ENCODE data around the gene EBLN1. TPM values are rescaled to one million over a fixed set of nuclear protein-coding genes. Genes with fewer than 3 reads are reported as not detected.
"Not testable (repeated sequence)": the region's sequence is repeated elsewhere in the genome, so short reads cannot be mapped to it uniquely, and the experiment has no call there.

The EBLN1 gene
- polyA plus RNA-seq, 1 experiment, result not detected

DNA sequence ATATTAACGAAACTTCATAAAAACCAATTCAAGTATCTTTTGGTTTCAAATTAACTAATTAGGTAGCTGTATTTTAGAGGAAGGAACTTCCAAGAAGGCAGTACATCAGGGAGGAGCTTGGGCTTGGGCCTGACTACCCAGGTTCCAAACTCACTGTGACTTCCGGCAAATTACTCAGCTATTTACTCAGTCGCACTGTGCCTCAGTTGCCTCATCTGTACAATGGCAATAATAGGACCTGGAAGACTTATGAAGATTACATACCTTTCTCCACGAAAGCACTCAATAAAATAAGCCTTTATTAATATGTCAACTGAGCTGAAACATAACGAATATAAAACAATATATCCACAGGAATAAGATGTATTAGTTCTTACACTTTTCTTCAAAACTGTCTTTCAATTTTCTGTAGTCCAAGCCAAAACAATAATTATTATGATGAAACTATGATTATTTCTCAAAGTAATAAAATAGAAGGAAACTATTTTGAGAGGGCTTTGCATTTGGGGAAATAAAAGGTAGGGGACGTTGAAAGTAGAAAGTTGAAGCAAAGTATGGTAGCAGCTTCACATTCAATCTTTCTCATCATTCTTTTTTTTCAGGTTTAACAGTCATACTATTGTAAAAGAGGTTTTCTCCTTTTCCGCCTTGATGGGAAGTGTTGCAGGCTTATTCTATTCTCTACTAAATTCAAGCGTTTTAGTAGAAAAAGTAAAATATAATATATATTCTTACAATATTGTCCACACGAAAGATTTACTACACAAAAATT, 10.5 kb upstream of the EBLN1 start:
- H3K36me3 ChIP-seq (ENCODE audit: control insufficient read depth, insufficient read depth, low read length), result no peaks in the 10 kb centered on the region
- DNase-seq (ENCODE audit: low read depth), result no peak
- TF ChIP-seq, protein P1, sequence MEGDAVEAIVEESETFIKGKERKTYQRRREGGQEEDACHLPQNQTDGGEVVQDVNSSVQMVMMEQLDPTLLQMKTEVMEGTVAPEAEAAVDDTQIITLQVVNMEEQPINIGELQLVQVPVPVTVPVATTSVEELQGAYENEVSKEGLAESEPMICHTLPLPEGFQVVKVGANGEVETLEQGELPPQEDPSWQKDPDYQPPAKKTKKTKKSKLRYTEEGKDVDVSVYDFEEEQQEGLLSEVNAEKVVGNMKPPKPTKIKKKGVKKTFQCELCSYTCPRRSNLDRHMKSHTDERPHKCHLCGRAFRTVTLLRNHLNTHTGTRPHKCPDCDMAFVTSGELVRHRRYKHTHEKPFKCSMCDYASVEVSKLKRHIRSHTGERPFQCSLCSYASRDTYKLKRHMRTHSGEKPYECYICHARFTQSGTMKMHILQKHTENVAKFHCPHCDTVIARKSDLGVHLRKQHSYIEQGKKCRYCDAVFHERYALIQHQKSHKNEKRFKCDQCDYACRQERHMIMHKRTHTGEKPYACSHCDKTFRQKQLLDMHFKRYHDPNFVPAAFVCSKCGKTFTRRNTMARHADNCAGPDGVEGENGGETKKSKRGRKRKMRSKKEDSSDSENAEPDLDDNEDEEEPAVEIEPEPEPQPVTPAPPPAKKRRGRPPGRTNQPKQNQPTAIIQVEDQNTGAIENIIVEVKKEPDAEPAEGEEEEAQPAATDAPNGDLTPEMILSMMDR (IDR thresholded peaks at IDR 0.05; ENCODE audit: insufficient read depth, low read depth, low read length), result no peak
- H3K4me3 ChIP-seq (ENCODE audit: low read depth, low read length), result peak overlapping the region; percentile 75
- 0 out of 2 replicates have a peak, but pooled peaks cover 3% of the 10 kb centered on the region for H3K27me3 ChIP-seq (ENCODE audit: control insufficient read depth, insufficient read depth, low read length)
- ChIA-PET POLR2A (no interaction called here), CTCF (no interaction called here)

DNA sequence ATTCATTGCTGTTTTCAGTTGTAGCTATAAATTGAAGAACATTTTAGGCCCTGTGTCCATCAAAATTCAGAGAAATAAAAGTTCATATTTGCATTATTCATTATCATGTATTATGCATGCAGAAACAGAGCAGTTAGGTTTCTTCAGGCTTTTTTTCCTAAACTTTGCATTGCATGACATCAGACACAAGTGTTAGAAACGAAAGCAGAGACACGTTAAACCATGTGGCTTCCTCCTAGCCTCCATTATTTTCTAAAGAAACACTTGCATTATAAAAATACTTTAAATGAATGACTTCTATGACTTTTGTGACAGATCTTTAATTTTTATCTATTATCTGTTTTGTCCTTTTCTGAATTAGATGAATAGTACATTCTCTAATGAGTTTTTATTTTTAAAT, 8.8 kb upstream of the EBLN1 start:
- POLR2A ChIA-PET, result no interaction called here
- no peak overlapping the region for H3K4me3 ChIP-seq (ENCODE audit: low read depth, low read length)
- H3K27me3 ChIP-seq (ENCODE audit: control insufficient read depth, insufficient read depth, low read length), result 0 out of 2 replicates have a peak, but pooled peaks cover 3% of the 10 kb centered on the region
- DNase-seq (ENCODE audit: low read depth), result no peak
- H3K36me3 ChIP-seq (ENCODE audit: control insufficient read depth, insufficient read depth, low read length), result no peaks in the 10 kb centered on the region
- TF ChIP-seq, protein P1 (IDR thresholded peaks at IDR 0.05; ENCODE audit: insufficient read depth, low read depth, low read length), result no peak
- CTCF ChIA-PET, result no interaction called here

DNA sequence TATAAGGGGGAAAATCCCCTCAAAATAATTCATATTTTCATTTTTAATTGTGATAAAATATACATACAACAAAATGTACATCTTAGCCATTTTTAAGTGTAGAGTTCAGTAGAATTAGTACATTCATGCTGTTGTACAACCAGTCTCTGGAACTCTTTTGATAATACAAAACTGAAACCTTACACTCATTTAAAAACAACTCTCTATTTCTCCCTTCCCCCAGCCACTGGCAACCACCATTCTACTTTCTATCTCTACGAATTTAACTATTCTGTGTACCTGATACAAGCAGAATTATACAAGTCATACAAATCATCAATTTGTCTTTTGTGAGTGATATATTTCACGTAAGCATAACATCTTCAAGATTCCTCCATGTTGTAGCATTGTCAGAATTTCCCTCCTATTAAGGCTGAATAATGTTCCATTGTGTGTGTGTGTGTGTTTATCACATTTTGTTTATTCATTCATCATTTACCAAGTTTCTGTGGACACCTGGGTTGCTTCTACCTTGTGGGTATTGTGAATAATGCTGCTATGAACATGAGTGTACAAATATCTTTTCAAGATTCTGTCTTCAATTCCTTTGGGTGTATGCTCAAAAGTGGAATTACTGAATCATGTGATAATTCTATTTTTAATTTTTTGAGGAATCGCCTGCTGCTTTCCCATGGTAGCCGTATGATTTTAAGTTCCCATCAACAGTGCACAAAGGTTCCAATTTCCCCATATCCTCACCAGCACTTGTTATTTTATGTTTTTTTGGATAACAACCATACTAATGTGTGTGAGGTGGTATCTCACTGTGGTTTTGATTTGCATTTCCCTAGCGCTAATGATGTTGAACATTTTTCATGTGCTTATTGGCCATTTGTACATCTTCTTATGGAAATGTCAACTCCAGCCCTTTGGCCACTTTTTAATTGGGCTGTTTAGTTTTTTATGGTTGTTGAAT, 4.7 kb upstream of the EBLN1 start:
- Histone ChIP-seq H3K36me3 (ENCODE audit: control insufficient read depth, insufficient read depth, low read length) (no peaks in the 10 kb centered on the region), H3K4me3 (ENCODE audit: low read depth, low read length) (no peak overlapping the region), H3K27me3 (ENCODE audit: control insufficient read depth, insufficient read depth, low read length) (0 out of 2 replicates have a peak, but pooled peaks cover 3% of the 10 kb centered on the region)
- TF ChIP-seq, protein P1 (IDR thresholded peaks at IDR 0.05; ENCODE audit: insufficient read depth, low read depth, low read length), result no peak
- ChIA-PET CTCF (no interaction called here), POLR2A (no interaction called here)
- DNase-seq (ENCODE audit: low read depth), result no peak

DNA sequence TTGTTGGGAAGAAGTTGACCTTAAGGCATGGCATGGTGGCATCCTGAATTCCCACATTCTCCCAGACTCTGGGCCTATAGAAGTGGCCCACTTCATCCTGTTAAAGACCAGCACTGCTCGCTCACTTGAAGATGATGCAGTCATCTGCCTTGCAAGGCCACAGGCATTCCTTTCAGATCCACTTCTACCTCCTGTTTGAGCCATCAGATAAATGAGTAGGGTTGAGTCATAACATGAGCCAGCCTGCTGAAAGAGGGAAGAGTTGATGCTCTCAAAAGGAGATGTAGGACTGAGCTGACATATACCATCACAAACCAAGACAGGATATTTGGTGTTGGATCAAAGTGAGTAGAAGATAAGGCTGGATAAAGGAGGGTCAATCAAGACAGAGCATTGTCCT, 1.5 kb upstream of the EBLN1 start:
- Histone ChIP-seq H3K36me3 (ENCODE audit: control insufficient read depth, insufficient read depth, low read length) (no peaks in the 10 kb centered on the region), H3K27me3 (ENCODE audit: control insufficient read depth, insufficient read depth, low read length) (0 out of 2 replicates have a peak, but pooled peaks cover 1% of the 10 kb centered on the region), H3K4me3 (ENCODE audit: low read depth, low read length) (no peak overlapping the region)
- ChIA-PET POLR2A (no interaction called here), CTCF (no interaction called here)
- no peak for DNase-seq (ENCODE audit: low read depth)
- TF ChIP-seq, protein P1 (IDR thresholded peaks at IDR 0.05; ENCODE audit: insufficient read depth, low read depth, low read length), result no peak

DNA sequence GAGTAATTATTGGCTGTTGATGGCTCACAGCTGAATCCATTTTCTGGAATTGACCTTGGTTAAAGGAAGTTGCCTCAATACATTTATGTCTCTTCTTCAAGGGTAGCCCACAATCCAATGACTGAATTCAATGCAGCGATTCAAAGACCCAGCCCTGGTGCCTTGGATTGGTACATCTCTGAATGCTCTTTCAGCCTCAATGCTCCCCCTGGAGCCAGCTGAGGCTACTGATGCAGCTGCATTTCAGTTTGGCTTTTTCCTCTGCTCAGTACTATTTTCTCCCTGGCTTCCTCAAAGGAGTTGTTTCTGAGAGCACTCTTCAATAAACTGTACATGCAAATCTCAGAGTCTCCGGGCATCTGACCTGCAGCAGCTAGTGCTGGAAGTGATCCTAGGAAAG, 633 bp upstream of the EBLN1 start:
- no peak overlapping the region for H3K4me3 ChIP-seq (ENCODE audit: low read depth, low read length)
- ChIA-PET POLR2A (no interaction called here), CTCF (no interaction called here)
- TF ChIP-seq, protein P1 (IDR thresholded peaks at IDR 0.05; ENCODE audit: insufficient read depth, low read depth, low read length), result no peak
- DNase-seq (ENCODE audit: low read depth), result no peak
- no peaks in the 10 kb centered on the region for H3K36me3 ChIP-seq (ENCODE audit: control insufficient read depth, insufficient read depth, low read length)
- H3K27me3 ChIP-seq (ENCODE audit: control insufficient read depth, insufficient read depth, low read length), result no peaks in the 10 kb centered on the region

DNA sequence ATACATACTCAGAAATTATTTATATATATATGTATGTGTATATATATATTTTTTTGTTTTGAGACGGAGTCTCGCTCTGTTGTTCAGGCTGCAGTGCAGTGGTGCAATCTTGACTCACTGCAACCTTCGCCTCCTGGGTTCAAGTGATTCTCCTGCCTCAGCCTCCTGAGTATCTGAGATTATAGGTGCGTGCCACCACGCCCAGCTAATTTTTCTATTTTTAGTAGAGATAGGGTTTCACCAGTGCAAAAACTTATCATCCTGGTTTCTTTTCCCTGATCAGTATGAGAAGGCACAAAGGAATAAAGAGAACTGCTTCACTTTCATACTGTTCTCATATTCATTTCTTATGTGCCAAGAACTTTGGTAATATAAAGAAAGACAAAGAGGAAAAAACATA, 731 bp downstream of the EBLN1 start:
- POLR2A ChIA-PET; H3K27me3 ChIP-seq (ENCODE audit: control insufficient read depth, insufficient read depth, low read length); H3K4me3 ChIP-seq (ENCODE audit: low read depth, low read length); H3K36me3 ChIP-seq (ENCODE audit: control insufficient read depth, insufficient read depth, low read length); DNase-seq (ENCODE audit: low read depth); CTCF ChIA-PET: not testable (repeated sequence)
